GM23248 (cell line): ENCODE results near the gene TXNL4A. TPM values are rescaled to one million over a fixed set of nuclear protein-coding genes. Genes with fewer than 3 reads are reported as not detected.

Experiments used
- DNase-seq: peaks from one replicate; pipeline ENCODE4 v3.0.0-alpha.2; 2015
- H2AFZ ChIP-seq: fragments of 200-600 bp; sonication (generic); 2 replicates; pipeline ENCODE4 v1.6.1; 2016; ENCODE audit warnings: antibody characterized with exemption
- H3F3A ChIP-seq: fragments of 200-600 bp; sonication (generic); 2 replicates; pipeline ENCODE4 v1.6.1; 2016; ENCODE audit warnings: mild to moderate bottlenecking, antibody characterized with exemption, mixed run types; ENCODE audit not compliant: insufficient read depth
- H3K27ac ChIP-seq: fragments of 200-600 bp; sonication (generic); 2 replicates; pipeline ENCODE4 v1.5.1; 2016; ENCODE audit warnings: mild to moderate bottlenecking
- H3K27me3 ChIP-seq: fragments of 200-600 bp; sonication (generic); replicated peaks from 2 replicates; pipeline ENCODE4 v1.6.1; 2016; ENCODE audit warnings: mild to moderate bottlenecking; ENCODE audit not compliant: insufficient read depth
- H3K36me3 ChIP-seq: fragments of 200-600 bp; sonication (generic); 2 replicates; pipeline ENCODE4 v1.6.1; 2016; ENCODE audit warnings: low read depth, mild to moderate bottlenecking
- H3K4me1 ChIP-seq: fragments of 200-600 bp; sonication (generic); 2 replicates; pipeline ENCODE4 v1.6.1; 2016; ENCODE audit warnings: mild to moderate bottlenecking; ENCODE audit not compliant: insufficient read depth
- H3K4me2 ChIP-seq: fragments of 200-600 bp; sonication (generic); one replicate; pipeline ENCODE4 v1.6.1; 2016; ENCODE audit warnings: mild to moderate bottlenecking; ENCODE audit not compliant: unreplicated experiment
- H3K4me3 ChIP-seq: fragments of 200-600 bp; sonication (generic); 2 replicates; pipeline ENCODE4 v1.5.1; 2016; ENCODE audit warnings: mild to moderate bottlenecking
- H3K79me2 ChIP-seq: fragments of 200-600 bp; sonication (generic); 2 replicates; pipeline ENCODE4 v1.6.1; 2016; ENCODE audit warnings: mild to moderate bottlenecking; ENCODE audit not compliant: insufficient read depth
- H3K9ac ChIP-seq: fragments of 200-600 bp; sonication (generic); 2 replicates; pipeline ENCODE4 v1.6.1; 2016; ENCODE audit warnings: mild to moderate bottlenecking
- H3K9me2 ChIP-seq: fragments of 200-600 bp; sonication (generic); 2 replicates; pipeline ENCODE4 v1.6.1; 2016; ENCODE audit warnings: mixed run types, mild to moderate bottlenecking, moderate library complexity; ENCODE audit not compliant: insufficient read depth
- H3K9me3 ChIP-seq: fragments of 200-600 bp; sonication (generic); one replicate; pipeline ENCODE4 v1.6.1; 2017; ENCODE audit warnings: low read depth
- H4K20me1 ChIP-seq: fragments of 200-600 bp; sonication (generic); 2 replicates; pipeline ENCODE4 v1.6.0; 2016; ENCODE audit not compliant: insufficient read depth
- EZH2 ChIP-seq: fragments of 200-600 bp; sonication (generic); IDR thresholded peaks from 2 replicates; pipeline ENCODE4 v1.6.1; 2018; ENCODE audit warnings: antibody characterized with exemption, mild to moderate bottlenecking; ENCODE audit not compliant: insufficient read depth, poor library complexity, severe bottlenecking
- EZH2phosphoT487 ChIP-seq: fragments of 200-600 bp; sonication (generic); IDR thresholded peaks from 2 replicates; pipeline ENCODE4 v1.6.1; 2018; ENCODE audit warnings: antibody characterized with exemption, moderate library complexity, mild to moderate bottlenecking, low read depth; ENCODE audit not compliant: insufficient read depth
- WGBS, 2 experiments: methylation state at CpG; one replicate each; pipeline ENCODE4 v1.1.6; 2015 to 2017; ENCODE audit warnings: low lambda C conversion rate in 2 of 2, low coverage in 1 of 2; ENCODE audit errors: missing lambda C conversion rate in 2 of 2; 5-methylcytosine and 5-hydroxymethylcytosine counted together
- in situ Hi-C: fragments of 300-500 bp; cut with MboI; formaldehyde crosslinking; loops from 2 replicates; pipeline ENCODE4 v1.15.0; 2020
- polyA plus RNA-seq: library from polyadenylated mRNA; unstranded; fragments of >200 nt; fragmentation: Nextera tagmentation; extraction: Ambion mirVana; gene quantifications from 2 replicates; pipeline ENCODE4 v1.2.1, GENCODE V29; 2016
- total RNA-seq: library from RNA; depleted of rRNA; stranded (reverse); fragments of >200 nt; shearing (Covaris generic); gene quantifications from 2 replicates; pipeline ENCODE4 v1.2.3, GENCODE V29; 2014

TXNL4A gene
- total and polyA plus RNA-seq, 2 experiments from 2014 or later, result 17.4 to 192 TPM

- Histone ChIP-seq H3F3A (peaks cover 16% of the 10 kb centered on the region), H3K27me3 (no peaks in the 10 kb centered on the region), H3K36me3 (no peaks in the 10 kb centered on the region), H3K9ac (peak overlapping the region; percentile 92), H3K4me2 (peak overlapping the region; percentile 92), H3K27ac (peak overlapping the region; percentile 68), H3K9me3 (no peaks in the 10 kb centered on the region), H2AFZ (peak overlapping the region; percentile 71), H3K79me2 (peaks cover 9% of the 10 kb centered on the region; the same call in 1 of the 2 replicates), H4K20me1 (no peaks in the 10 kb centered on the region), H3K9me2 (no peaks in the 10 kb centered on the region), H3K4me1 (peaks cover 22% of the 10 kb centered on the region; the same call in 1 of the 2 replicates), H3K4me3 (peak overlapping the region; percentile 87)
- peak; percentile 82 for DNase-seq
- 20 to 21% methylated on average over 21 to 24 of the region's 24 CpGs for WGBS, 2 experiments
- in situ Hi-C loops, result no loop called here
- TF ChIP-seq EZH2 (no peak), EZH2phosphoT487 (no peak)
These were observed 23.1 kb downstream of the TXNL4A start for GRCh38 chr18:79965119-79965902.

GRCh38 chr18:79964330-79965118 is 23.8 kb downstream of the TXNL4A start, which contains the start of gene HSBP1L1:
HSBP1L1 (plus strand) TSS chr18:79964643; CDS start chr18:79964736, 93 bp downstream.
- H3K9me3 ChIP-seq, result no peaks in the 10 kb centered on the region
- H3K79me2 ChIP-seq, result 0 out of 2 replicates have a peak, but pooled peaks cover 9% of the 10 kb centered on the region
- peak; percentile 81 for DNase-seq
- H3K36me3 ChIP-seq, result no peaks in the 10 kb centered on the region
- peak within 1 kb of the TSS; percentile 68 for H3K27ac ChIP-seq
- H3K4me3 ChIP-seq, result peak within 1 kb of the TSS; percentile 87
- peak within 1 kb of the TSS; percentile 92 for H3K4me2 ChIP-seq
- H4K20me1 ChIP-seq, result no peaks in the 10 kb centered on the region
- H3K9ac ChIP-seq, result peak within 1 kb of the TSS; percentile 92
- H2AFZ ChIP-seq, result peak within 1 kb of the TSS; percentile 71
- in situ Hi-C loops, result no loop called here
- no peaks in the 10 kb centered on the region for H3K27me3 ChIP-seq
- H3F3A ChIP-seq, result peaks cover 16% of the 10 kb centered on the region
- TF ChIP-seq EZH2phosphoT487, result no peak
- TF ChIP-seq EZH2, result no peak
- WGBS, 2 experiments, result 5 to 6% methylated on average over 27 to 37 of the region's 73 CpGs
- no peaks in the 10 kb centered on the region for H3K9me2 ChIP-seq
- peaks cover 28% of the 10 kb centered on the region for H3K4me1 ChIP-seq

DNA sequence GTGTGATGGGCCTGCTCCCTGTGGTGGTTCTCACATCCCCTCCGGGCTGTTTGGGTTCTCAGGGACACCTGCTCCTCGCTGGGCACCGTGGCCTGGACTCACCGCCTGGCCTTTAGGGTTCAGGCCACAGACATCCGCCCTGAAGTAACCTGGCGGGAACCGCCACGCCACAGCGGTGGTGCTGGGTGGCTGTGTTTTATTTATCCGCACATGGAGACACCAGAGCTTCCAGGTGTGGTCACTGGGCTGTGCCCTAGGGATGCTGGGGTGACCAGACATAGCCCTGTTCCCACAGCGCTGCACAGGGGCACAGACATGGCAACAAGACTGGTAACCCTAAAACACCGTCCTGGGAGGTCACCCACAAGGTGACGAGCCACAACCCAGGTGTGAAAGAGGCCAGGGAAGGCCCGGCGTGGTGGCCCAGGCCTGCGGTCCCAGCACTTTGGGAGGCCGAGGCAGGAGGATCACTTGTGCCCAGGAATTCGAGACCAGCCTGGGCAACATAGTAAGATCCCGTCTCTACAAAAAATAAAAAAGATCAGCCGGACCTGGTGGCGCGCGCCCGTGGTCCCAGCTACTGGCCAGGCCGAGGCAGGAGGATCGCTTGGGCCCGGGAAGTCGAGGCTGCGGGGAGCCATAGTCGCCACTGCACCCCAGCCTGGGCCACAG is 24.6 kb downstream of the TXNL4A start:
- Histone ChIP-seq H3K27me3 (no peaks in the 10 kb centered on the region), H3K9me2 (no peaks in the 10 kb centered on the region), H3F3A (peaks cover 16% of the 10 kb centered on the region), H4K20me1 (no peaks in the 10 kb centered on the region), H2AFZ (peak overlapping the region; percentile 71), H3K27ac (no peak overlapping the region), H3K4me3 (peak overlapping the region; percentile 87), H3K79me2 (0 out of 2 replicates have a peak, but pooled peaks cover 9% of the 10 kb centered on the region), H3K36me3 (no peaks in the 10 kb centered on the region), H3K9ac (peak overlapping the region; percentile 92; the same call in 1 of the 2 replicates), H3K9me3 (no peaks in the 10 kb centered on the region), H3K4me1 (peaks cover 28% of the 10 kb centered on the region), H3K4me2 (peak overlapping the region; percentile 92)
- DNase-seq, result no peak
- WGBS, 2 experiments, result 81 to 83% methylated on average over 26 to 30 of the region's 30 CpGs
- TF ChIP-seq EZH2phosphoT487 (no peak), EZH2 (no peak)
- in situ Hi-C loops, result no loop called here
